Ovary (tissue), 9 donors: ENCODE data around the gene NSD1. TPM values are rescaled to one million over a fixed set of nuclear protein-coding genes. Genes with fewer than 3 reads are reported as not detected.
A peak's percentile ranks its signal among the peaks of the same experiment; 100 is the strongest.

Experiments
- DNase-seq, 5 donors: peaks; one replicate each; pipeline ENCODE4 v3.0.0-alpha.2; 2019 to 2020
- H3K27ac ChIP-seq, 2 donors: fragments of 200-600 bp; one replicate each; pipeline versions ENCODE4 v1.5.1 to v1.8.0; 2019 to 2022
- H3K27me3 ChIP-seq: fragments of 200-600 bp; one replicate; pipeline ENCODE4 v1.8.0; 2022
- H3K36me3 ChIP-seq: fragments of 200-600 bp; sonication (generic); one replicate; pipeline ENCODE4 v1.5.1; 2019
- H3K4me1 ChIP-seq: one replicate; pipeline ENCODE4 v1.8.1; 2013; ENCODE audit warnings: mild to moderate bottlenecking, moderate library complexity; ENCODE audit not compliant: insufficient read depth
- H3K4me3 ChIP-seq: fragments of 200-600 bp; sonication (generic); one replicate; pipeline ENCODE4 v1.5.1; 2017
- H3K9me3 ChIP-seq, 2 donors: fragments of 200-600 bp in 1 of 2; sonication (generic) in 1 of 2; one replicate each; pipeline versions ENCODE4 v1.5.1 to v1.8.1; 2013 to 2019; ENCODE audit warnings: mild to moderate bottlenecking in 1 of 2, moderate library complexity in 1 of 2
- CTCF ChIP-seq, 3 donors: fragments of 450-650 bp in 2 of 3; fragments of 200-600 bp in 1 of 3; IDR thresholded peaks; one replicate each; pipeline versions ENCODE4 v1.5.1 to v1.8.0; 2016 to 2022; ENCODE audit warnings: antibody characterized with exemption in 3 of 3, mild to moderate bottlenecking in 1 of 3
- EP300 ChIP-seq: sonication (generic); formaldehyde crosslinking; IDR thresholded peaks from one replicate; pipeline ENCODE4 v1.6.1; 2017; ENCODE audit warnings: antibody characterized with exemption
- POLR2A ChIP-seq: fragments of 450-650 bp; IDR thresholded peaks from one replicate; pipeline ENCODE4 v1.6.1; 2017; ENCODE audit warnings: antibody characterized with exemption, mild to moderate bottlenecking, moderate library complexity
- WGBS, 3 donors: extraction: QIAGEN DNeasy Blood & Tissue Kit in 1 of 3; methylation state at CpG; one replicate each; pipeline versions ENCODE4 v1.1.5 to v1.1.7; 2013 to 2017; 5-methylcytosine and 5-hydroxymethylcytosine counted together
- intact Hi-C, 4 donors: fragments of 100-400 bp; cut with DNase I; formaldehyde crosslinking; loops; one replicate each; pipeline versions ENCODE4 v1.11.0 to v1.15.1; 2022 to 2023
- polyA plus RNA-seq, 2 donors: library from polyadenylated mRNA; stranded (reverse); fragments of 200-250 nt in 1 of 2; fragments of 350-450 nt in 1 of 2; fragmentation: Illumina TruSeq in 1 of 2; extraction: RNeasy Lipid Tissue Mini Kit (QIAGEN cat#74804) in 1 of 2; gene quantifications; one replicate each; pipeline ENCODE4 v1.2.3, GENCODE V29; 2013 to 2014
- total RNA-seq, 7 donors: library from RNA; depleted of rRNA in 2 of 7; stranded (reverse); fragments of >200 nt in 2 of 7; fragmentation: NEBNext Ultra II Directional in 3 of 7; extraction: Animal tissue kit (Norgen Biotek cat#: 25700) in 3 of 7; gene quantifications; one replicate each; pipeline versions ENCODE4 v1.1.0 to v1.2.4, GENCODE V29; 2016 to 2023
- donor health status: DM: no; HTN: no; CAD: no; lungs with moderate emphysema.
- donor health status: DM: no; HTN: no; CAD: no.
- donor health status: Bipolar disorder and iron deficiency.
- donor health status: DM: yes; HTN: yes; CAD: no.
- donor health status: DM: no; HTN: no; CAD: no.
- donor health status: DM: yes; HTN: yes; CAD: no.

The NSD1 gene
- total and polyA plus RNA-seq, 9 donors: 11.5 to 110 (median 75.5) TPM

DNA sequence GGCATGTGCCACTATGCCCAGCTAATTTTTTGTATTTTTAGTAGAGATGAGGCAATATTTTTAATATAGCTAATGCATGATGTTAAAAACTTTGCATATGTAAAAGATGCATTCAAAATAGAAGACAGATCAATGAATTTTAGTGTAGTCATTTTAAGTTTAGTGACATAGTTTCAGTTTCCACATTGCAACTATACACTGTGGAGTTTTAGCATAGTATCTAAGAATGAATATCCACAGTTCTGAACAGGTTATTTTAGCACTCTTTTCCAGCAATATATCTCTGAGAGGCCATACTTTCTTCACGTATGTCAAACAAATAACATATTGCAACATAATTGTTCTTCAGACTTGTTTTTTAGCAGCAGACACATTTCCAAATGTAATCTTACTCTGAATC, 130.6 kb downstream of the NSD1 start:
- intact Hi-C loops: no loop called here
- Histone ChIP-seq H3K27me3 (no peaks in the 10 kb centered on the region), H3K4me1 (no peaks in the 10 kb centered on the region), H3K4me3 (no peak overlapping the region), H3K36me3 (no peaks in the 10 kb centered on the region), H3K9me3 (no peaks in the 10 kb centered on the region), H3K27ac (no peak overlapping the region)
- WGBS, 3 donors: 0 to 93% (median 92%) methylated on average over 1 of the region's 1 CpG
- TF ChIP-seq POLR2A (no peak), CTCF (IDR thresholded peaks at IDR 0.05) (no peak), EP300 (no peak)
- no peak for DNase-seq

GRCh38 chr5:177265395-177265794, 131.8 kb downstream of the NSD1 start:
- Histone ChIP-seq H3K36me3 (no peaks in the 10 kb centered on the region), H3K27ac (no peak overlapping the region), H3K9me3 (no peaks in the 10 kb centered on the region), H3K4me3 (no peak overlapping the region), H3K27me3 (no peaks in the 10 kb centered on the region), H3K4me1 (no peaks in the 10 kb centered on the region)
- no peak for TF ChIP-seq EP300
- TF ChIP-seq POLR2A: no peak
- no peak for TF ChIP-seq CTCF (IDR thresholded peaks at IDR 0.05)
- 92 to 93% (median 92%) methylated on average over 16 of the region's 16 CpGs for whole genome bisulfite sequencing, 3 donors
- peak in 1 of 5 donors; percentile 18 for DNase-seq
- intact Hi-C loops: no loop called here

DNA sequence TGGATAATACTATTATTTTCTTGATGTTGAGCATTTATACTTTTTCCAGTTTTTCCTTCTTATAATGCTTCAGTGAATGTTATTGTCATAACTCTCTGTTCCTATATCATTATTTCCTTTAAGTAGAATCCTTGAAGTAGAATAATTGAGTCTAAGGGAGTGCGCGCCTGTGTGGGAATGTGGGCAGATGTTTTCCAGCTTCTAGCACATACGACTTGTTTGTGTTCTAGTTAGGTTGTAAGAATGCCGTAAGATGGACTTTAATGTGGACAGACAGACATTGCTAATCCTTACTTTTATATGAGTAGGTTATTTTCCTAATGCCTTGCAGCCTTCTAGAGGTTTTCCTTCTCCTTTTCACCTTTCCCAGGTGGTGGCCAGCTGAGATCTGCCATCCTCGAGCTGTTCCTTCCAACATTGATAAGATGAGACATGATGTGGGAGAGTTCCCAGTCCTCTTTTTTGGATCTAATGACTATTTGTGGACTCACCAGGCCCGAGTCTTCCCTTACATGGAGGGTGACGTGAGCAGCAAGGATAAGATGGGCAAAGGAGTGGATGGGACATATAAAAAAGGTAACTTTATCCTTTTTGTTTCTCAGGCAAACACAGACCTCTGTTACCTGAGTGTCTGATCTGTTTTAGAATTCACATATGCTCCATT, 135.8 kb downstream of the NSD1 start:
- H3K4me3 ChIP-seq: no peak overlapping the region
- 89 to 92% (median 91%) methylated on average over 7 of the region's 7 CpGs for WGBS, 3 donors
- intact Hi-C loops: no loop called here
- H3K9me3 ChIP-seq: no peaks in the 10 kb centered on the region
- no peaks in the 10 kb centered on the region for H3K4me1 ChIP-seq
- DNase-seq: no peak
- no peaks in the 10 kb centered on the region for H3K36me3 ChIP-seq
- TF ChIP-seq EP300: no peak
- TF ChIP-seq CTCF (IDR thresholded peaks at IDR 0.05): no peak
- no peak for TF ChIP-seq POLR2A
- no peak overlapping the region for H3K27ac ChIP-seq
- H3K27me3 ChIP-seq: no peaks in the 10 kb centered on the region

DNA sequence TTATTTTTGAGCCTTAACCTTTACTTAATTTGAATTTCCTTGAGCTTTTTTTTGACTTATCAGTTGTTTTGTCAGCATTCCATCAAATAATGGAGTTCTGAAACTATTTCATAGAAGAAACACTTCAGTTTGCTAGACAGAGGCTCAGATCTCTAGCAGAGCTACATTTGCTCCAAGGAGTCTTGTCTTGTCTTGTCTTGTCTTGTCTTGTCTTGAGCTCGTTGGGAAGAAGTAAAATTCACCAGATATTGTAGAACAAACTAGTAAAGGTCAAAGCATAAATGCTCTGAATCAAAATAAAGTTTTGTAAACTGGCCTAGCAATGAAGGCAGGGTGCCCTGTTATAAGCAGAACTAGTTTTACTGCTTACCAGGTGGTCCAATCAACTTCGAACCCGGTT, 136.4 kb downstream of the NSD1 start:
- whole genome bisulfite sequencing, 3 donors: 77 to 83% (median 83%) methylated on average over 3 of the region's 3 CpGs
- no peak for DNase-seq
- Histone ChIP-seq H3K27ac (no peak overlapping the region), H3K27me3 (no peaks in the 10 kb centered on the region), H3K9me3 (no peaks in the 10 kb centered on the region), H3K4me3 (no peak overlapping the region), H3K36me3 (no peaks in the 10 kb centered on the region), H3K4me1 (no peaks in the 10 kb centered on the region)
- no peak for TF ChIP-seq CTCF (IDR thresholded peaks at IDR 0.05)
- TF ChIP-seq POLR2A: no peak
- TF ChIP-seq EP300: no peak
- intact Hi-C loops: no loop called here
